GM13977 (cell line): ENCODE measurements around the gene KCNF1.

Experiments
- DNase-seq: peaks from one replicate; pipeline ENCODE4 v3.0.0; 2012; ENCODE audit warnings: low spot score
- CTCF ChIP-seq: IDR thresholded peaks from 2 replicates; pipeline ENCODE4 v1.5.1; 2012; ENCODE audit warnings: mild to moderate bottlenecking, control low read depth; ENCODE audit not compliant: insufficient read depth; ENCODE audit errors: extremely low read depth, missing control alignments
- in situ Hi-C: fragments of 300-500 bp; cut with MboI; formaldehyde crosslinking; loops from one replicate; pipeline ENCODE4 v1.12.0; 2022; ENCODE audit warnings: low sequenced_read_pairs, low pct_unique_long_range_greater_than_20kb, mixed read lengths, inconsistent platforms; ENCODE audit not compliant: unreplicated experiment

Gene KCNF1

GRCh38 chr2:10913501-10914271, 2.0 kb downstream of the KCNF1 start:
- no peak for DNase-seq
- in situ Hi-C loops: no loop called here
- no peak for TF ChIP-seq CTCF

DNA sequence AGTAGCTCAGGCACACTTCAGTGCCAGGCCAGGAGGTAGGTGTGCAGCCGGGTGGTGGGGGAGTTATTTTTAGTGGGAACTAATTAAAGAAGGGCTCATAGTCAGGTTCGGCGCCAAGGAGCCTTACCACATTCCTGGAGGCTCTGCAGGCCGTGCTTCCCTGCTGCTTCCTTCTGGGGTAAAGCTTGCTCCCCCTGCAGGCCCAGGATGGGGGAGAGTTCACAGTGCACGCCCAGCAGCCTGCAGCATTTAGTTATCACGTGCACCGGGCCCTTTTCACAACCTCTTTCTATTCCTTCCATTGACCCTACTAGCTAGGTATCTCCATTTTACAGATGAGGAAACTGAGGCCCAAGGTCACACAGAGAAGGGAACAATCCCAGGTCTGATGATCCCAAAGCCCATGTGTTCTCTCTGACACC, 2.5 kb downstream of the KCNF1 start:
- in situ Hi-C loops: no loop called here
- TF ChIP-seq CTCF: peak; percentile 16
- no peak for DNase-seq

DNA sequence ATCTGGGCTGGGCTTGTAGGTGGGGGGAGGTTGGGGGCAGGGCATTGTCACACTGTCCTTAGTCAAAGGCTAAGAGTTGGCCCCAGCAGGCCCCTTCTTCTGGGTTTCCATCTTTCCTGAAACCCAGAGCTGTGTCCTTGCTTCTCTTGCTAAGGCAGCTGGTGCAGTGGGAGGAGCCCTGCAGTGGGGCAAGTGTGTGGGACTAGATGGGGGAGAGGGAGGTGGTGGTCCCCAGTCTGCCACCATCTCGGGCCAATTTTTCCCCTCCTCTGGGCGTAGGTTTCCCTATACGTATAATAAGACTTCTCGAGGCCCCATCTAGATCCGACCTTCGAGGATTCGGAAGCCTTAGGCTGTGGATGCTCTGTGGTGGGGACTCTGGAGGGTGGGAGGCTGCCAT, 3.5 kb downstream of the KCNF1 start:
- DNase-seq: no peak
- TF ChIP-seq CTCF: no peak
- in situ Hi-C loops: no loop called here

GRCh38 chr2:10915731-10916276, 4.1 kb downstream of the KCNF1 start:
- TF ChIP-seq CTCF: no peak
- in situ Hi-C loops: no loop called here
- DNase-seq: no peak

DNA sequence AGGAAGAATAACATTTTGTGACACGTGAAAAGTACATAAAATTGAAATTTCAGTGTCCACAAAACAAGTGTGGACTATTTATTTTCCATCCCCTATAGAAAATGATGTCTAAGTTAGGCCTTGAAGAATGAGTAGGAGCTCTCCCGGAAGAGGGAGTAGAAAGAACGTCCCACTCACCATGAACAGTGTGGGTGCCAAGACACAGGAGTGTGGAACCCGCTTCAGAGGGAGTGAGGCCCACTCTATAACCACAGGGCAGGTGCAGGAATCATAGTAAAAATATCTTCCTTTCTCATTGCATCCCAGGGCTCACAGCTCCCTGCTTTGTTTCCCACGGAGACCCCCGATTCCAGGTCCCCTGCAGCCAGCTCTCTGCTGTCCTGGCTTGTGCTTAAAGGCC, 5.2 kb downstream of the KCNF1 start:
- no peak for DNase-seq
- TF ChIP-seq CTCF: no peak
- in situ Hi-C loops: no loop called here

DNA sequence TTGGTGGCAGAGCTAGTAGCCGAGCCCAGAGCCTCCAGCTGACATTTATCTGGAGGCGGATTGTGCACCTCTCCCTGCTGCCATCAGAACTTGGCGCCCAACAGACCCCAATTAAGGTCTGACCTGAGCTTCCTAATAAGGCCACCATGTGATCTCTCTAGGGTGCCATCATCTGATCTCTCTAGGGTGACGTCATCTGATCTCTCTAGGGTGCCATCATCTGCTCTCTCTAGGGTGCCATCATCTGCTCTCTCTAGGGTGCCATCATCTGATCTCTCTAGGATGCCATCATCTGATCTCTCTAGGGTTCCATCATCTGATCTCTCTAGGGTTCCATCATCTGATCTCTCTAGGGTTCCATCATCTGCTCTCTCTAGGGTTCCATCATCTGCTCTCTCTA, 6.2 kb downstream of the KCNF1 start:
- in situ Hi-C loops: no loop called here
- no peak for TF ChIP-seq CTCF
- DNase-seq: no peak
